DND-41 (cell line): ENCODE data around the gene GCH1.
"Not testable (repeated sequence)": the region's sequence is repeated elsewhere in the genome, so short reads cannot be mapped to it uniquely, and the experiment has no call there.

Experiments
- ATAC-seq: fragments of 200-7000 bp; cut with Tn5 transposase; 3 replicates; pipeline ENCODE4 v1.9.1; 2021; ENCODE audit warnings: low read depth; ENCODE audit not compliant: insufficient read depth
- DNase-seq: peaks from one replicate; pipeline ENCODE4 v3.0.0-alpha.2; 2020
- H2AFZ ChIP-seq: 2 replicates; pipeline ENCODE4 v1.6.0; 2012; ENCODE audit warnings: low read depth, low read length
- H3K27ac ChIP-seq: 2 replicates; pipeline ENCODE4 v1.5.1; 2012; ENCODE audit warnings: low read length, inconsistent platforms
- H3K27me3 ChIP-seq: fragments of 200-600 bp; sonication (generic); 2 replicates; pipeline ENCODE4 v1.6.0; 2012; ENCODE audit warnings: low read length, mild to moderate bottlenecking, inconsistent platforms; ENCODE audit not compliant: insufficient read depth, poor library complexity
- H3K36me3 ChIP-seq: 2 replicates; pipeline ENCODE4 v1.5.1; 2012; ENCODE audit warnings: low read length, inconsistent platforms; ENCODE audit not compliant: insufficient read depth
- H3K4me1 ChIP-seq: 2 replicates; pipeline ENCODE4 v1.5.1; 2012; ENCODE audit warnings: mild to moderate bottlenecking, low read length; ENCODE audit not compliant: insufficient read depth
- H3K4me2 ChIP-seq: 2 replicates; pipeline ENCODE4 v1.6.0; 2012; ENCODE audit warnings: mild to moderate bottlenecking, moderate library complexity, low read length, inconsistent platforms; ENCODE audit not compliant: insufficient read depth
- H3K4me3 ChIP-seq, 2 experiments: fragments of 200-600 bp in 1 of 2; shearing (Covaris generic) in 1 of 2; 2 replicates each; pipeline ENCODE4 v1.5.1; 2012 to 2016; ENCODE audit warnings: inconsistent platforms in 2 of 2, low read length in 2 of 2, mild to moderate bottlenecking in 2 of 2, low read depth in 1 of 2, moderate library complexity in 1 of 2
- H3K79me2 ChIP-seq: 2 replicates; pipeline ENCODE4 v1.6.0; 2012; ENCODE audit warnings: low read length, inconsistent platforms; ENCODE audit not compliant: insufficient read depth
- H3K9ac ChIP-seq: 2 replicates; pipeline ENCODE4 v1.6.0; 2012; ENCODE audit warnings: low read depth, mild to moderate bottlenecking, inconsistent platforms, low read length, moderate library complexity
- H3K9me3 ChIP-seq: 2 replicates; pipeline ENCODE4 v1.5.1; 2012; ENCODE audit warnings: low read length, moderate library complexity, mild to moderate bottlenecking, inconsistent platforms; ENCODE audit not compliant: insufficient read depth, severe bottlenecking
- H4K20me1 ChIP-seq: 2 replicates; pipeline ENCODE4 v1.6.0; 2012; ENCODE audit warnings: low read length; ENCODE audit not compliant: insufficient read depth
- CTCF ChIP-seq: IDR thresholded peaks from 2 replicates; pipeline ENCODE4 v1.5.1; 2012; ENCODE audit warnings: borderline replicate concordance, low read length, moderate library complexity, mild to moderate bottlenecking; ENCODE audit not compliant: poor library complexity, severe bottlenecking; ENCODE audit errors: extremely low read depth
- EZH2 ChIP-seq: IDR thresholded peaks from 3 replicates; pipeline ENCODE4 v1.6.1; 2012; ENCODE audit warnings: borderline replicate concordance, low read depth, mild to moderate bottlenecking, moderate library complexity, low read length, inconsistent platforms; ENCODE audit not compliant: severe bottlenecking

The GCH1 gene

GRCh38 chr14:54928216-54928615, 25.6 kb upstream of the GCH1 start:
- Histone ChIP-seq H4K20me1 (no peaks in the 10 kb centered on the region), H3K9me3 (no peaks in the 10 kb centered on the region), H3K4me2 (no peak overlapping the region), H2AFZ (no peak overlapping the region), H3K27ac (no peak overlapping the region), H3K9ac (no peak overlapping the region), H3K4me1 (no peaks in the 10 kb centered on the region), H3K4me3 (no peak overlapping the region), H3K79me2 (no peaks in the 10 kb centered on the region), H3K36me3 (no peaks in the 10 kb centered on the region), H3K27me3 (no peaks in the 10 kb centered on the region)
- TF ChIP-seq EZH2 (no peak), CTCF (no peak)
- no peak for ATAC-seq
- no peak for DNase-seq

- no peak overlapping the region for H3K4me2 ChIP-seq
- H2AFZ ChIP-seq = no peak overlapping the region
- no peak overlapping the region for H3K9ac ChIP-seq
- no peaks in the 10 kb centered on the region for H4K20me1 ChIP-seq
- H3K36me3 ChIP-seq = no peaks in the 10 kb centered on the region
- H3K4me1 ChIP-seq = no peaks in the 10 kb centered on the region
- no peak for TF ChIP-seq EZH2
- no peak for TF ChIP-seq CTCF
- no peak overlapping the region for H3K27ac ChIP-seq
- no peak overlapping the region for H3K4me3 ChIP-seq
- no peaks in the 10 kb centered on the region for H3K27me3 ChIP-seq
- H3K79me2 ChIP-seq = no peaks in the 10 kb centered on the region
- H3K9me3 ChIP-seq = no peaks in the 10 kb centered on the region
- no peak for ATAC-seq
- no peak for DNase-seq
These were observed 24.9 kb upstream of the GCH1 start for GRCh38 chr14:54927551-54927950.

- not testable (repeated sequence) for H3K27ac ChIP-seq, H3K9ac ChIP-seq, DNase-seq, ATAC-seq, H3K79me2 ChIP-seq, H2AFZ ChIP-seq, H4K20me1 ChIP-seq, H3K27me3 ChIP-seq, H3K4me3 ChIP-seq, H3K4me2 ChIP-seq, H3K36me3 ChIP-seq, H3K4me1 ChIP-seq, H3K9me3 ChIP-seq
These were observed 23.9 kb upstream of the GCH1 start for GRCh38 chr14:54926570-54926969.

GRCh38 chr14:54922598-54922997, 20.0 kb upstream of the GCH1 start:
- TF ChIP-seq EZH2 (no peak), CTCF (no peak)
- no peaks in the 10 kb centered on the region for H3K36me3 ChIP-seq
- no peak overlapping the region for H2AFZ ChIP-seq
- H3K4me2 ChIP-seq = no peak overlapping the region
- H3K27ac ChIP-seq = no peak overlapping the region
- H3K4me3 ChIP-seq = no peak overlapping the region
- no peaks in the 10 kb centered on the region for H4K20me1 ChIP-seq
- no peak overlapping the region for H3K9ac ChIP-seq
- H3K79me2 ChIP-seq = no peaks in the 10 kb centered on the region
- ATAC-seq = no peak
- no peaks in the 10 kb centered on the region for H3K4me1 ChIP-seq
- H3K27me3 ChIP-seq = no peaks in the 10 kb centered on the region
- H3K9me3 ChIP-seq = no peaks in the 10 kb centered on the region
- no peak for DNase-seq
